ENCODE measurements around the gene AKAP9.
"Not testable (repeated sequence)": the region's sequence is repeated elsewhere in the genome, so short reads cannot be mapped to it uniquely, and the experiment has no call there.

Gene AKAP9

GRCh38 chr7:91947948-91948347 is 7.3 kb downstream of the AKAP9 start:
- DNase-seq = no peak

GRCh38 chr7:91949221-91950009 is 8.8 kb downstream of the AKAP9 start:
- no peak for DNase-seq

GRCh38 chr7:91953618-91954017 is 13.0 kb downstream of the AKAP9 start:
- DNase-seq = peak in 1 of 2 donors; percentile 4

- DNase-seq = not testable (repeated sequence)
These were observed 15.8 kb downstream of the AKAP9 start for GRCh38 chr7:91956464-91956863.

GRCh38 chr7:91957232-91957631 is 16.6 kb downstream of the AKAP9 start:
- DNase-seq = no peak

- no peak for DNase-seq
These were observed 17.2 kb downstream of the AKAP9 start for GRCh38 chr7:91957823-91958222.

GRCh38 chr7:91959023-91959422 is 18.4 kb downstream of the AKAP9 start:
- DNase-seq = no peak

GRCh38 chr7:91961816-91962215 is 21.2 kb downstream of the AKAP9 start:
- no peak for DNase-seq

- DNase-seq = no peak
These were observed 21.8 kb downstream of the AKAP9 start for GRCh38 chr7:91962419-91962818.

- not testable (repeated sequence) for DNase-seq
These were observed 26.9 kb downstream of the AKAP9 start for GRCh38 chr7:91967513-91967912.

- no peak for DNase-seq
These were observed 33.0 kb downstream of the AKAP9 start for GRCh38 chr7:91973639-91974038.

GRCh38 chr7:91974066-91974465 is 33.4 kb downstream of the AKAP9 start:
- no peak for DNase-seq

- no peak for DNase-seq
These were observed 36.1 kb downstream of the AKAP9 start for GRCh38 chr7:91976743-91977142.

GRCh38 chr7:91979590-91979989 is 38.9 kb downstream of the AKAP9 start:
- no peak for DNase-seq

- DNase-seq = not testable (repeated sequence)
These were observed 41.7 kb downstream of the AKAP9 start for GRCh38 chr7:91982352-91982751.

GRCh38 chr7:91988213-91988612 is 47.6 kb downstream of the AKAP9 start:
- DNase-seq = no peak

GRCh38 chr7:91993976-91994375 is 53.3 kb downstream of the AKAP9 start:
- no peak for DNase-seq

GRCh38 chr7:91995391-91996105 is 54.9 kb downstream of the AKAP9 start:
- DNase-seq = no peak

- DNase-seq = no peak
These were observed 59.2 kb downstream of the AKAP9 start for GRCh38 chr7:91999631-92000565.

- DNase-seq = no peak
These were observed 62.1 kb downstream of the AKAP9 start for GRCh38 chr7:92002720-92003119.

- no peak for DNase-seq
These were observed 65.4 kb downstream of the AKAP9 start for GRCh38 chr7:92006046-92006445.

- DNase-seq = no peak
These were observed 69.6 kb downstream of the AKAP9 start for GRCh38 chr7:92010215-92010614.

- DNase-seq = no peak
These were observed 72.9 kb downstream of the AKAP9 start for GRCh38 chr7:92013611-92014010.
